HuH-7.5 (cell line): Measurements from ENCODE around the gene OOSP1.
"Not testable (repeated sequence)": the region's sequence is repeated elsewhere in the genome, so short reads cannot be mapped to it uniquely, and the experiment has no call there.

Experiments
- DNase-seq: peaks from one replicate; pipeline ENCODE4 v3.0.0; 2011; ENCODE audit warnings: low spot score

The OOSP1 gene

GRCh38 chr11:59960502-59961381 lies 22.5 kb downstream of the OOSP1 start:
- DNase-seq: no peak

GRCh38 chr11:59962107-59962482 lies 23.9 kb downstream of the OOSP1 start:
- DNase-seq: no peak

- no peak for DNase-seq
Observed at GRCh38 chr11:59963733-59964132, 25.5 kb downstream of the OOSP1 start, which contains the start of gene OOSP4A. Gene OOSP4A (plus strand): TSS chr11:59964033. CDS start chr11:59964033, 0 bp downstream.

DNA sequence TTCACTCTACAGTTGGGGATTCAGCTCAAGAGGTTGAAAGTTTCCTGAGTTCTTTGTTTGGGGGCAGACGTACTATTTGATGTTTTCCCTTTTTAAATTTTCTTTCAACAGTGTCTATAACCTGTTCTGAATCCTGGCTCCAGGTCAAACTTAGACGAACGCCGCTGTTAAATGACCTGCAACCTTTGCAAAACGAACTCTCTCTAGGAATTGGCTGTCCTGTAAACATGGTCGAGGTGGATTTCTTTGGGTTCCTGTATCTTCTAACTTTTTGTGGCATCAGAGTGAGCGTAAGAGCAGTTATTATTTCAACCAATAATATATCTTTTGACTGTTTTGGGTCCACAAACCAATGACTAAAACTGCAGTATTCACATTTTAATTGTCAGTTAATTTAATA lies 27.2 kb downstream of the OOSP1 start:
- no peak for DNase-seq

GRCh38 chr11:59966201-59966600 lies 28.0 kb downstream of the OOSP1 start:
- no peak for DNase-seq

- no peak for DNase-seq
Observed at GRCh38 chr11:59967677-59968394, 29.6 kb downstream of the OOSP1 start.

DNA sequence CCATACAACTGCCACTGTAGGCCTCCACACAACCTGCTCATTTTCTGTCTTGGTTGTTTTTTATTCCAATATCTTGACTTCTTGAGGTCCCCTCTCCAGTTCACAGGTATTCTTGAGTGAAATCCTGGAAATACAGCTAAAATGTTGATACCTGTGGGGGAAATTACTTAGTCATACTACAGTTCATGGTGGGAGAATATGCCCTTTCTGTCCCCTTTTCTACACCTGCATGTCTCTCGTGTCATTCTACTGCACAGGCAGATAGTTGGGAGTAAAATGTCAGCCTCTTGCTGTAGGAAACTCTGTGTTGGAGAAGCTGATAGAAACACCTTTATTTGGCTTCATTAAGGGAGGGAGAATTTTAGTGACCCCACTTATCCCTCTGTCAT lies 30.2 kb downstream of the OOSP1 start:
- no peak for DNase-seq

- no peak for DNase-seq
Observed at GRCh38 chr11:59973097-59973496, 34.9 kb downstream of the OOSP1 start.

- no peak for DNase-seq
Observed at GRCh38 chr11:59981106-59981770, 43.0 kb downstream of the OOSP1 start.

DNA sequence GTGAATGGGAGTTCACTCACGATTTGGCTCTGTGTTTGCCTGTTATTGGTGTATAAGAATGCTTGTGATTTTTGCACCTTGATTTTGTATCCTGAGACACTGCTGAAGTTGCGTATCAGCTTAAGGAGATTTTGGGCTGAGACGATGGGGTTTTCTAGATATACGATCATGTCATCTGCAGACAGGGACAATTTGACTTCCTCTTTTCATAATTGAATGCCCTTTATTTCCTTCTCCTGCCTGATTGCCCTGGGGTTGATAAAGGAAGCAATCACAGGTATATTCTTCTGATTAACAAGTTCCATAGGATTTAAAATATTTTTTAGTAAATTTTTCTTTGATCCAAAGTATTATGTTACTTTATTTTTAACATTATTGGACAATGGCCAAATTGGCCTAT lies 43.8 kb downstream of the OOSP1 start:
- not testable (repeated sequence) for DNase-seq

- no peak for DNase-seq
Observed at GRCh38 chr11:59983212-59983611, 45.0 kb downstream of the OOSP1 start.

DNA sequence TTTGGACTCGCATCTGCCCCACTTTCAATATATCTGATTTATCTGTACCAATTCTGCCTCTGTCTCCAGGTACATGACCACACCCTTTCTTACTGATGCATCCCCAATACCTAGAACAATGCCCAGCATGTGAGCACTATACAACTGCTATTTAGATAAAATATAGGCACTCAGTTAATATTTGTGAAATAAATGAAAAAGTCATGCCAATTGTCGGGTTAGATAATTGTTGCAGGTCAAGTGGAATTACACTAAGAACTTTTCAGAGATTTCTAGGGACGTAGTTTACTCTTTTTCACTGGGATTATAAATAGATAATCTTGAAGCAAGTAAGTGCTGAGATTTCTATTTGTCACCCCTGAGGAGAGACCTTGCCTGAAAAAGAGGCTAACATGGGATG lies 46.1 kb downstream of the OOSP1 start:
- no peak for DNase-seq

DNA sequence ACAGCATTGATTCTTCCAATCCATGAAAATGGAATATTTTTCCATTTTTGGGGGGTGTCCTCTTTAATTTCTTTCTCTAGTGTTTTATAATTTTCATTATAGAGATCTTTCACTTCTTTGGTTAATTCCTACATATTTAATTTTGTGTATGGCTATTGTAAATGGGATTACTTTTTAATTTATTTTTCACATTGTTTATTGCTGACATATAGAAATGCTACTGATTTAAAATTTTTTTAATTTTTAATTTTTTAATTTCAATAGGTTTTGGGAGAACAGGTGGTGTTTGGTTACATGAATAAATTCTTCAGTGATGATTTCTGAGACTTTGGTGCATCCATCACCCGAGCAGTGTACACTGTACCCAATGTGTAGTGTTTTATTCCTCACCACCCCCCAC lies 52.2 kb downstream of the OOSP1 start:
- no peak for DNase-seq

DNA sequence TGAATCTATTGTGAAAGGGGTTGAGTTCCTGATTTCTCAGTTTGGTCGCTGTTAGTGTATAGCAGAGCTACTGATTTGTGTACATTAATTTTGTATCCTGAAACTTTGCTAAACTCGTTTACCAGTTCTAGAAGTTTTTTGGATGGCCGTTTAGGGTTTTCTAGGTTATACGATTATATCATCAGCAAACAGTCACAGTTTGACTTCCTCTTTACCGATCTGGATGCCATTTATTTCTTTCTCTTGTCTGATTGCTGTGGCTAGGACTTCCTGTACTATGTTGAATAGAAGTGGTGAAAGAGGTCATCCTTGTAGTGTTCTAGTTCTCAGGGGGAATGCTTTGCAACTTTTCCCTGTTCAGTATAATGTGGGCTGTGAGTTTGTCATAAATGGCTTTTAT lies 54.2 kb downstream of the OOSP1 start:
- no peak for DNase-seq

GRCh38 chr11:59997800-59998199 lies 59.6 kb downstream of the OOSP1 start:
- no peak for DNase-seq

DNA sequence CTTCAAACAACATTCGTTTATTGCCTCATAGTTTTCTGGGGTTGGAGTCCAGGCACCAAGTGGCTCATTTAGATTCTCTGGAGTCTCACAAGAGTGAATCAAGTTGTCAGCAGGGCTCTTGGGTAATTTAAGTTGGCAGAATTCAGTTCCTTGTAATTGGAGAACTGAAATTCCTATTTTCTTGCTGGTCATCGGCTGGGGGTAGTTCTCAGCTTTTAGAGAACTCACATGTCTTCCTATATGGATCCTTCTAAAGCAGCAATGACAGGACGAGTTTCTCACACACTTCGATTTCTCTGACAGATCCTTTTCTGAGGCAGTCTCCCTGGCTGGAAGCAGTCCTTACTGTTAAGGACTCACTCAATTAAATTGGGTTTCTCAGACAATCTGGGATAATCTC lies 61.5 kb downstream of the OOSP1 start:
- DNase-seq: no peak

GRCh38 chr11:60003729-60004128 lies 65.5 kb downstream of the OOSP1 start:
- DNase-seq: no peak

GRCh38 chr11:60005360-60005759 lies 67.1 kb downstream of the OOSP1 start:
- no peak for DNase-seq
